Right atrium auricular region (tissue), 2 donors: ENCODE data around the gene MTG2. TPM values are rescaled to one million over a fixed set of nuclear protein-coding genes. Genes with fewer than 3 reads are reported as not detected.
A peak's percentile ranks its signal among the peaks of the same experiment; 100 is the strongest.

Experiments
- DNase-seq: peaks from one replicate; pipeline ENCODE4 v3.0.0-alpha.2; 2019; ENCODE audit warnings: low spot score
- H3K27ac ChIP-seq, 2 donors: fragments of 200-600 bp; sonication (generic); 1 replicate in 1 of 2; 2 replicates in 1 of 2; pipeline ENCODE4 v1.5.1; 2016 to 2019
- H3K27me3 ChIP-seq, 2 donors: fragments of 200-600 bp; sonication (generic); one replicate each; pipeline versions ENCODE4 v1.5.1 to v1.6.0; 2017 to 2019
- H3K36me3 ChIP-seq: fragments of 200-600 bp; sonication (generic); one replicate; pipeline ENCODE4 v1.5.1; 2016
- H3K4me1 ChIP-seq, 2 donors: fragments of 200-600 bp; sonication (generic); one replicate each; pipeline versions ENCODE4 v1.5.1 to v1.6.0; 2017 to 2019
- H3K4me3 ChIP-seq, 2 donors: fragments of 200-600 bp; sonication (generic); 1 replicate in 1 of 2; 2 replicates in 1 of 2; pipeline ENCODE4 v1.5.1; 2017 to 2019; ENCODE audit warnings: mild to moderate bottlenecking in 1 of 2, moderate library complexity in 1 of 2
- H3K9me3 ChIP-seq, 2 donors: fragments of 200-600 bp; sonication (generic); one replicate each; pipeline ENCODE4 v1.5.1; 2019
- total RNA-seq, 2 donors: library from RNA; depleted of rRNA; stranded (reverse); fragments of >200 nt; gene quantifications; one replicate each; pipeline ENCODE4 v1.1.0, GENCODE V29; 2016
- TF ChIP-seq, protein P1 (sequence below), 2 donors: fragments of 200-600 bp; sonication (generic); IDR thresholded peaks; one replicate each; pipeline ENCODE4 v1.5.1; 2019; ENCODE audit warnings: antibody characterized with exemption in 2 of 2

The MTG2 gene
- total RNA-seq, 2 donors from 2014 or later: 20.7 to 24.1 TPM

DNA sequence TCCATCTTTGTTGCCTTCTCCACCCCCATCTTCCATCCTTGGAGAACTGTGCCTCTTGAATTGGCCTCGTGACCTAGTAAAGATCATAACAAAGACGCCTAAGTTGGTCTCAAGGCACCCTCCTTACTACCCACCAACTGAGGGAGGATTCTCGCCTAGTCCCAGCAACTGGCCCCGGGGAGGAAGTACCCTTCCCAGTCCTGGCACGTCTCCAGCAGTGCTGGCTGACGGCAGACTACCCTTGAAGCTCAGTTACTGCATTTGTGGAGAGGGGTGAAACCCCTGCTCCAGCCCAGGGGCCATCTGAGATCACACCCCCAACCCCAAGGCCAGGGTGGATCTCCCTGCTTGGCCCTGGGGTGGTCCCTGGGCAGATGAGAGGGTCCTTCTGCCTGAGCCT is 53.4 kb downstream of the MTG2 start:
- peaks cover 0 to 54% of the 10 kb centered on the region in 2 donors for H3K4me1 ChIP-seq
- peak overlapping the region; percentile 77 to 82 for H3K27ac ChIP-seq
- TF ChIP-seq, protein P1, sequence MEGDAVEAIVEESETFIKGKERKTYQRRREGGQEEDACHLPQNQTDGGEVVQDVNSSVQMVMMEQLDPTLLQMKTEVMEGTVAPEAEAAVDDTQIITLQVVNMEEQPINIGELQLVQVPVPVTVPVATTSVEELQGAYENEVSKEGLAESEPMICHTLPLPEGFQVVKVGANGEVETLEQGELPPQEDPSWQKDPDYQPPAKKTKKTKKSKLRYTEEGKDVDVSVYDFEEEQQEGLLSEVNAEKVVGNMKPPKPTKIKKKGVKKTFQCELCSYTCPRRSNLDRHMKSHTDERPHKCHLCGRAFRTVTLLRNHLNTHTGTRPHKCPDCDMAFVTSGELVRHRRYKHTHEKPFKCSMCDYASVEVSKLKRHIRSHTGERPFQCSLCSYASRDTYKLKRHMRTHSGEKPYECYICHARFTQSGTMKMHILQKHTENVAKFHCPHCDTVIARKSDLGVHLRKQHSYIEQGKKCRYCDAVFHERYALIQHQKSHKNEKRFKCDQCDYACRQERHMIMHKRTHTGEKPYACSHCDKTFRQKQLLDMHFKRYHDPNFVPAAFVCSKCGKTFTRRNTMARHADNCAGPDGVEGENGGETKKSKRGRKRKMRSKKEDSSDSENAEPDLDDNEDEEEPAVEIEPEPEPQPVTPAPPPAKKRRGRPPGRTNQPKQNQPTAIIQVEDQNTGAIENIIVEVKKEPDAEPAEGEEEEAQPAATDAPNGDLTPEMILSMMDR (IDR thresholded peaks at IDR 0.05): no peak
- H3K27me3 ChIP-seq: no peaks in the 10 kb centered on the region
- DNase-seq: no peak
- H3K4me3 ChIP-seq: no peak overlapping the region
- no peaks in the 10 kb centered on the region for H3K9me3 ChIP-seq
- no peaks in the 10 kb centered on the region for H3K36me3 ChIP-seq

DNA sequence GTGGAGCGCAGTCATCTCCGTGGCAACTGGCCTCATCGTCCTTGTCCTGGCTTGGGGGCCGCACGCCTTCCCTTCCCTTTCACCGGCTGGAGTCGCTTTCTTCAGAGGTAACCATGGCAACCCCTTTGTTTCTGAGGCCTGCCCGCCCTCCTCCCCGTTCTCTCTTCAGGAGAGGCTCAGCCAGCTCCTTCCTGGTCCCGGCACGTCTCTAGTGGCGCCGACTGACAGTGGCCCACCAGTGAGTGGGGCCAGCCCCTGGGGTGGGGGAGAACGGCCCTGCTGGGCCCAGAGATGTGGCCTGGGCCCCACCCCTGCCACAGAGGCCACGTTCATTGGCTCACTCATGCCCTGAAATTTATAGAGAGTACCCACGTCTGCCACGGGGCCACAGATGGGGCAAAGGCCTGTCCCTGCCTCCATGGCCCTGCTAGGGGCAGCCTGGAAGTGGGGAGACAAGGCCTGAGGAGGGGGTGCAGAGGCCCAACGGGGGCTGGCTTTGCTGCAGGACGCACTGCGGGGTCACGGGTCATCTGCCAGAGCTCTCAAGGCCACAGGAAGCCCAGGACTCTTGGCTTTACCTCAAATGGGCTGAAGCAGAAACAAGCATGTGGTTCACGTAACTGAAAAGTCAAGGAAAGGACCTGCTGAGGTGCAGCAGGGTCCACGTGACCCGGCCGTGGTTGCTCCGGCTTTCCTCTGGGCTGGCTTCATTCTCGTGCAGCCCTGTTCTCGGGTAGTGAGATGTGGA is 54.1 kb downstream of the MTG2 start:
- peaks cover 0 to 62% of the 10 kb centered on the region in 2 donors for H3K4me1 ChIP-seq

DNA sequence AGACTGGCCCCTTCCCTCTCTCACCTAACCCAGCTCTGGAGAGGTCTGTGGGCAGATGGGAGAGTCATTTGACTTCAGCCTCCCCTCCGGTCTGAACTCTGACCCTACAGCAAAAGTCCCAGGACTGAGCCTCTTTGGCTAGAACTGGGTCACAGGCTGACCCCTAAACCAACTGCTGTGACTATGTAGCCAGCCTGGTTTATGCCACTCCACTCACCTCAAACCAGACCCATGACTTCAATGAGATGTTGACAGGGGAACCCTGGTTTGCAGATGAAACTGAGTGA is 54.6 kb downstream of the MTG2 start:
- no peaks in the 10 kb centered on the region for H3K36me3 ChIP-seq
- H3K4me1 ChIP-seq: peaks cover 0 to 67% of the 10 kb centered on the region in 2 donors
- H3K27me3 ChIP-seq: no peaks in the 10 kb centered on the region
- no peak for DNase-seq
- H3K27ac ChIP-seq: peak overlapping the region; percentile 77 to 82
- peak overlapping the region in 1 of 2 donors; percentile 45 for H3K4me3 ChIP-seq
- H3K9me3 ChIP-seq: no peaks in the 10 kb centered on the region
- TF ChIP-seq, protein P1 (IDR thresholded peaks at IDR 0.05): no peak

More for the DNA sequence above, 54.1 kb downstream of the MTG2 start:
- Histone ChIP-seq H3K4me3 (no peak overlapping the region), H3K27ac (peak overlapping the region; percentile 77 to 82), H3K36me3 (no peaks in the 10 kb centered on the region), H3K9me3 (no peaks in the 10 kb centered on the region), H3K27me3 (no peaks in the 10 kb centered on the region)
- DNase-seq: no peak
- TF ChIP-seq, protein P1 (IDR thresholded peaks at IDR 0.05): no peak

GRCh38 chr20:62237801-62238568 is 55.2 kb downstream of the MTG2 start, which contains the start of gene OSBPL2:
Gene OSBPL2, plus strand, starts transcription at chr20:62238521. Its CDS starts 17,664 bp downstream, at chr20:62256185.
- Histone ChIP-seq H3K27ac (peak within 1 kb of the TSS; percentile 92 to 93), H3K36me3 (no peaks in the 10 kb centered on the region), H3K4me3 (peak within 1 kb of the TSS; percentile 84 to 95), H3K27me3 (no peaks in the 10 kb centered on the region), H3K9me3 (no peaks in the 10 kb centered on the region), H3K4me1 (peaks cover 0 to 68% of the 10 kb centered on the region in 2 donors)
- peak; percentile 100 for DNase-seq
- TF ChIP-seq, protein P1 (IDR thresholded peaks at IDR 0.05): no peak

DNA sequence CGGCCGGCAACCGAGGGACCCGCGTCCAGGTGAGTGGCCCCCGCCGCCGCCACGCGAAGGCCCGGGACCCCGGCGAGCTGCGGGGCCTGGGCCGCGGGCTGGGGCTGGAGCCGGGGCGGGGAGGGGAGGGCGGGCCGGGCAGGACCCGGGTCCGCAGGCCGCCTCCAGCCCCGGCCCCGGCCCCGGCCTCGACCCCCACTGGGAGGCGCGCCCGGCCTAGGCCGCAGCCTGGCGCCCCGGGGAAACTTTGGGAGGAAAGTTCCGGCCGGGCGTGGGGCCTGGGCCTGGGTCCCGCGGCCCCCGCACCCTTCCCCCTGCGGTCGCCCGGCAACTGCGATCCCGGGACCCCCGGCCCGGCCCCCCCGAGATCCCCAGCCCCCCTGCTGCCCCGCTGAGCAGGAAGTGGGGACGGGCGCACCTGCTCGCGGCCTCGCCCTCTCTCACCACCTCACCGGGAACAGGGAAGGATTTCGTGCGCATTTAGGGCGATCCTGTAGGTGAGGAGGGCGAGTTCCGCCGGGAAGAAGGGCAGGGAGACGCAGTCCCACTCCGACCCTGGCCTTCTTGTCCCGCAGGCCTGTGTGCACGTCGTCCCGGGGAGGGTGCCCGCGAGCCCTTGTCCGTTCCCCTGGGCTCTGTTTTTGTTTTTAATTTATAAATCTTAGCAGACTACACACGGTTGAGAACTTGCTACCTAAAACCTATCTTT is 55.9 kb downstream of the MTG2 start:
- H3K27me3 ChIP-seq: no peaks in the 10 kb centered on the region
- peaks cover 0 to 64% of the 10 kb centered on the region in 2 donors for H3K4me1 ChIP-seq
- no peaks in the 10 kb centered on the region for H3K36me3 ChIP-seq
- peak overlapping the region; percentile 84 to 95 for H3K4me3 ChIP-seq
- H3K27ac ChIP-seq: peak overlapping the region; percentile 92 to 93
- H3K9me3 ChIP-seq: no peaks in the 10 kb centered on the region
- TF ChIP-seq, protein P1 (IDR thresholded peaks at IDR 0.05): no peak
- DNase-seq: no peak
